BLaER1 treated with 17β-estradiol and CSF1 and Interleukin-3, amounts not matched to agents 10 nM and 100 nM (cell line): ENCODE data around the gene TEAD3.

Experiments
- H3K27ac ChIP-seq, 11 experiments: shearing (Covaris generic); formaldehyde crosslinking; 2 replicates each; pipeline ENCODE4 v1.8.1; 2022
- H3K27me3 ChIP-seq, 11 experiments: shearing (Covaris generic); formaldehyde crosslinking; 2 replicates each; pipeline ENCODE4 v1.8.1; 2022
- H3K36me3 ChIP-seq, 11 experiments: shearing (Covaris generic); formaldehyde crosslinking; 2 replicates each; pipeline ENCODE4 v1.8.1; 2022
- H3K4me1 ChIP-seq, 10 experiments: shearing (Covaris generic); formaldehyde crosslinking; 2 replicates each; pipeline ENCODE4 v1.8.1; 2022
- H3K4me2 ChIP-seq, 11 experiments: shearing (Covaris generic); formaldehyde crosslinking; 2 replicates each; pipeline ENCODE4 v1.8.1; 2022
- H3K4me3 ChIP-seq, 10 experiments: shearing (Covaris generic); formaldehyde crosslinking; 2 replicates each; pipeline ENCODE4 v1.8.1; 2022
- H3K9ac ChIP-seq, 11 experiments: shearing (Covaris generic); formaldehyde crosslinking; 2 replicates each; pipeline ENCODE4 v1.8.1; 2022
- H3K9me3 ChIP-seq, 11 experiments: shearing (Covaris generic); formaldehyde crosslinking; replicated peaks in 1 of 11; 2 replicates each; pipeline ENCODE4 v1.8.1; 2022
- H4K20me1 ChIP-seq, 11 experiments: shearing (Covaris generic); formaldehyde crosslinking; 2 replicates each; pipeline ENCODE4 v1.8.1; 2022
- Cebpa-rat ChIP-seq, 11 experiments: shearing (Covaris generic); IDR thresholded peaks; 2 replicates each; pipeline ENCODE4 v1.8.1; 2022

TEAD3 gene

DNA sequence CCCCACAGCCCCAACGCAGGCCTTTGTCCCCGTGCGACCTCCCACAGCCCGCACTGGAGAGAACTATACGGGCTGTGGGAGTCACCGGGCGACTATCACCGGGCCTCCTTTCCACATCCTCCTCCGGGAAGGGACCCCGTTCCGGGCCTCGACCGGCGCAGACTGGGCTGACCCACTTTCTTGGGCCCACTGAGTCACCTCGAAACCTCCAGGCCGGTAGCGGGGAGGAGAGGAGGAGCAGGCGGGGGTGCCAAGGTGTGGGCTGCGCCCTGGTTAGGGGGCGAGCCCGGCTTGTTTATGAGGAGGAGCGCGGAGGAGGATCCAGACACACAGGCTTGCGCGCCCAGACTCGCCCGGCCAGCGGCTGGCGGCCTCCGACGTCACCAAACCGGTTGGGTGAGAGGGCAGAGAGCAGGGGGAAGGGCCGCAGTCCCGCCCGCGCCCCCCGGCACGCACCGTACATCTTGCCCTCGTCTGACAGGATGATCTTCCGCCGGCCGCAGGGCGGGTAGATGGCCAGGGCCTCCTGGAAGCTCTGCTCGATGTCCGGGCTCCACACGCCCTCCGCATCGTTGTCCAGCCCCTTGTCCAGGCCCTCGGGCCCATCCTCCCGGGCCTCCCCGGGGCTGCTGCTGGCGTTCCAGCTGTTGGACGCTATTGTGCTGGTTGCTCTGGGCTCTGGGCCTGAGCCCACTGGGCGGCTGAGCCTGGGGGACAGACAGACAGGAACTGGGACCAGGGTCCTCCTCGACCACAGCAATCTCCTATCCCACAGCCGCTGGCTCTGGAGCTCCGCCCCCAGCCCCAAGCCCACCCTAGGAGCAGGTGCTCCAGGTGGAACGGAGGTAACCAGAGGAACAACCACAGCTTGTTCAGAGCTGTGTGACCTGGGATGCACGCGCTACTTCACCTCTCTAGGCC, 10.6 kb downstream of the TEAD3 start:
- Histone ChIP-seq H3K4me2 (no peak overlapping the region), H3K4me1 (peaks cover 22 to 61% (median 32%) of the 10 kb centered on the region in 10 experiments), H3K27me3 (peaks cover 0 to 11% (median 0%) of the 10 kb centered on the region in 11 experiments; a peak in 7 of 22 replicates), H4K20me1 (peaks cover 0 to 42% (median under 1%) of the 10 kb centered on the region in 11 experiments; a peak in 12 of 22 replicates), H3K4me3 (no peak overlapping the region), H3K9ac (no peak overlapping the region), H3K27ac (no peak overlapping the region), H3K36me3 (no peaks in the 10 kb centered on the region), H3K9me3 (no peaks in the 10 kb centered on the region)
- TF ChIP-seq Cebpa-rat (IDR thresholded peaks at IDR 0.05), result no peak

DNA sequence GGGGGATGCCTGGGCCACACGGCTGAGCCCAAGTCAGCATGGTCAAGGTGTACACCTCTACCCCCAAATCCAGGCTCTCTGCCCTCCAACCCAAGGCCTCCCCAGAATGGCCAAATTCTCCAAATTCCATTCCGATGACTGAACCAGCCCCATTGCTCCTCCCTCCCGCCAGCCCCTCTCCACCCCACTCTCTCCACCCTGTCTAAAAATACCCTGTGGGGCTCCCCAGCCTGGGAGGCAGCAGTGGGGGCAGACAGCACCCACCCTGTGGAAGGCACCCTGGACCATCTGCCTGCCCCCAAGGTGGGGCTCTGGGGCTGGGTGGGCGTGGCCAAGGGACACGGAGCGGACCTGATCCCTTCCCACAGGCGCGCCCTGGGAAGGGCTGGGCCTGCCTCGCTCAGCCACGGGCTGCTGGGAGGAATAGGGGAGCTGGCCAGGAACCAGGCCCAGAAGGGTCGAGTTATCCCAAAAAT, 11.4 kb downstream of the TEAD3 start:
- Histone ChIP-seq H3K4me2 (peak overlapping the region in 4 of 11 experiments; percentile 5 to 46 (median 14); a peak in 5 of 22 replicates), H3K27me3 (peaks cover 0 to 2% (median 0%) of the 10 kb centered on the region in 11 experiments; a peak in 5 of 22 replicates), H3K9ac (no peak overlapping the region), H3K4me3 (no peak overlapping the region), H3K36me3 (no peaks in the 10 kb centered on the region), H3K9me3 (no peaks in the 10 kb centered on the region), H4K20me1 (peaks cover 0 to 34% (median 0%) of the 10 kb centered on the region in 11 experiments; a peak in 5 of 22 replicates), H3K27ac (no peak overlapping the region), H3K4me1 (peaks cover 15 to 53% (median 27%) of the 10 kb centered on the region in 10 experiments)
- TF ChIP-seq Cebpa-rat (IDR thresholded peaks at IDR 0.05), result no peak

DNA sequence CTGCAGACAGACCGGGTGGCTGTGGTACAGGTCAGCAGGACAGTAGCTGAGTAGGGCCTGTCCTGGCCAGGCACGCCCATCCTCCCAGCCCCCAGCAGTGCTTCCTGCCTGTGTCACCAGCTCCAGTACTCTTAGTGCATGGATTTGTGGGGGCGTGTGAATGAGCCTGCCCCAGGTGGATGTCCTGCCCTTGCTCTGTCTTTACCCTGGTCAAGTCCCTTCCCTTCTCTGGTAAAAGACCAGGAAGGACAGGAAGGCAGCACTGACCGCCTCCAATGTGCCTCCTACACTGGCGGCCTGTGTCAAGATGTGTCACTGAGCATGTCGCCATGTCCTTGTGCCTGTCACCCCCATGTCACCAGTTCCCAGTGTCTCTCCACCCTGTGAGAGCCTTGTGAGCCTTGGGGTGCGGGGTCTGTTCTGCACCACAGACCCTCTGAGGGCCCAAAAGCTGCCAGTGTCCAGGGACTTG, 11.9 kb downstream of the TEAD3 start:
- H3K4me2 ChIP-seq, result peak overlapping the region in 4 of 11 experiments; percentile 5 to 46 (median 14); a peak in 6 of 22 replicates

DNA sequence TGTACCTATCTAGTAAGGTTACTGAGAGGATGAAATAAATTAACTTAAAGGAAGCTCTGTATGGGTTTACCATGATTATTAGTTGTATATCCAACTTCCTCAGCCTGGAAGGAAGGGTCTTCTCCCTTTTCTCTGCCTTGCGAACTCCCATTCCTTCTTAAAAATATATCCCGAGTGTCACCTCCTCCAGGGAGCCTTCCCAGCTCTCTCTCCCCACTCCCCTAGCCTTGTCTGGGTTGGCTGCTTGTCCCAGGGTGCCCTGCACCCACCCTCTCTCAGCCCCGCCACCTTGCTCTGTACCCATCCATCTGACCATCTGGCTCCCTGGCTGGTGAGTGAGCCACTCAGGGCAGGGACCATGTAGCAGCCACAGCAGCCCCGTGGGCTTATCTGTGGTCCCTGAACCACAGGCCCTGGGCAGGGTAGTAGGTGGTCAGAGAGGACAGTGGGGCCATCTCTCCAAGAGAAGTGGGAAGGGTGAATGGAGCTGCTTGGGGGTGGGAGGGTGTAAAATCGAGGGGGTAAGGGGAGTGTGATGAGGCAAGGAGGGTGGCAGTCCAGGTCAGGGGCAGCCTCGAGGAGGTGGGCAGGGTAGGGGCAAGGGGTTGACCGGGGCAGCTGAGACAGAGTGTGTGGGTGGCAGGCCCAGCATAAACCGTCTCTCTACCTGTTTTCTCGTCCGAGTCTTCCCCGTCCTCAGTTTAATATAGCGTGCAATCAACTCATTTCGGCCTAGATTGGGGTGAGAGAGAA, 12.8 kb downstream of the TEAD3 start:
- H3K4me1 ChIP-seq, result peaks cover 15 to 46% (median 24%) of the 10 kb centered on the region in 10 experiments
- H3K36me3 ChIP-seq, result no peaks in the 10 kb centered on the region
- no peaks in the 10 kb centered on the region for H3K27me3 ChIP-seq
- H3K27ac ChIP-seq, result no peak overlapping the region
- H4K20me1 ChIP-seq, result peaks cover 0 to 31% (median 0%) of the 10 kb centered on the region in 11 experiments; a peak in 5 of 22 replicates
- peak overlapping the region in 3 of 11 experiments; percentile 12 to 46 (median 19); a peak in 3 of 22 replicates for H3K4me2 ChIP-seq
- H3K4me3 ChIP-seq, result no peak overlapping the region
- H3K9me3 ChIP-seq, result no peaks in the 10 kb centered on the region
- H3K9ac ChIP-seq, result no peak overlapping the region
- TF ChIP-seq Cebpa-rat (IDR thresholded peaks at IDR 0.05), result no peak

More for the DNA sequence above, 11.9 kb downstream of the TEAD3 start:
- H3K4me1 ChIP-seq, result peaks cover 15 to 48% (median 25%) of the 10 kb centered on the region in 10 experiments
- no peak overlapping the region for H3K9ac ChIP-seq
- no peaks in the 10 kb centered on the region for H3K27me3 ChIP-seq
- TF ChIP-seq Cebpa-rat (IDR thresholded peaks at IDR 0.05), result no peak
- H3K4me3 ChIP-seq, result no peak overlapping the region
- no peaks in the 10 kb centered on the region for H3K9me3 ChIP-seq
- H3K27ac ChIP-seq, result no peak overlapping the region
- peaks cover 0 to 31% (median 0%) of the 10 kb centered on the region in 11 experiments; a peak in 4 of 22 replicates for H4K20me1 ChIP-seq
- H3K36me3 ChIP-seq, result no peaks in the 10 kb centered on the region

DNA sequence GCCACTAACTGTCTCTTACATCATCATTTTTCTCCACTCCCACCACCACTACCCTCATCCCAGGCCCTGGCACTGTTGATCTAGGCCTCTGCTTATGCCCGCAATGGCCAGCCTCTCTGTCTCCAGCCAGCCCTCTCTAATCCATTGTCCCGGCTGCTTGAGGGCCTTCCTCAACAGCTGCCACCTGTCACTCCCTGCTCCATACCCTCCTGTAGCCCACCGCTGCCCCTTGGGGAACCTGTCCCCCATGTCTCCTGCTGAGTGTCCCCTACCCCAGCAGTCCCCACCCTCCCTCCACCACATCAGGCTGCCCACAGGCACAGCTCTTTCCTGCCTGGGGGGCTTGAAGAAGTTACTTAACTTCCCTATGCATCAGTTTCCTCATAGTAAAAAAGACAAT, 13.4 kb downstream of the TEAD3 start:
- Histone ChIP-seq H3K36me3 (no peaks in the 10 kb centered on the region), H3K27ac (no peak overlapping the region), H3K9me3 (no peaks in the 10 kb centered on the region), H3K4me1 (peaks cover 11 to 41% (median 20%) of the 10 kb centered on the region in 10 experiments), H3K4me2 (peak overlapping the region in 2 of 11 experiments; percentile 12 to 19; a peak in 1 of 22 replicates), H3K4me3 (no peak overlapping the region), H3K9ac (no peak overlapping the region), H4K20me1 (peaks cover 0 to 28% (median 0%) of the 10 kb centered on the region in 11 experiments; a peak in 4 of 22 replicates), H3K27me3 (no peaks in the 10 kb centered on the region)
- TF ChIP-seq Cebpa-rat (IDR thresholded peaks at IDR 0.05), result no peak

DNA sequence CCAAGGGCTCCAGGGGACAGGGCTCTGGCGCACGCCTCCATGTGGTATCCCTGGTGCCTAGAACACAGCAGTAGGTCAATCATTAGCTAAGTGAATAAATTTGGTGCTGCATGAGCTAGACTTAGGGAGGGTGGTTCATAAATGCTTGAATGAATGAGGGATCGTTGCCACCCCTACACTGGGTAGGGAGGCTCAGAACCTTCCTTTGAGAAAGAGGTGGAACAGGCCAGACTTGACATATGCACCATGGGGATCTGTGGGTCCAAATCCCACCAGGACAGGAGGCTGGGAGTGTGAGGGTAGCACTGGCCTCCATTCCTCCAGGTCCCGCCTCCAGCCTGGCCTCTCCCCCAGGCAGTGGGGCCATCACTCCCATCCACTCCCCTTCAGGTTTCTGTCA, 13.8 kb downstream of the TEAD3 start:
- TF ChIP-seq Cebpa-rat (IDR thresholded peaks at IDR 0.05), result no peak
- H3K4me3 ChIP-seq, result no peak overlapping the region

DNA sequence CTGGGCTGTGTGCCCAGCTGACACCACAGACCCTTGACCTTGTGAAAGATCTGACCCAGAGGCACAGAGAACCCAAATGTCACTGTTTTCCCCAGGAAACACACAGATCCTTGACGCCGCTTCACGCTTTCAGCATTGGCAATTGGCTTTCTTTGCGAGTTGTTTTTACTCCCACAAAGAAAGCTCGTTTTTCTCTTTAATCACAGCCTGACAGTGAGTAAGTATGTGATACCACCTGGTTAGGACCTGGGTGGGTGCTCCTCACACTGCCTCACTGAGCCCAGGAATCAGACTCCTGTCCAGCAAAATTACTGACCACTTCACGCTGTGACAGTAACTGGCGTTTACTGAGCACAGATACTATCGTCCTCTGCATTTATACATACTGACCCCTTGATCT, 15.7 kb downstream of the TEAD3 start:
- Histone ChIP-seq H3K27ac (no peak overlapping the region), H3K27me3 (no peaks in the 10 kb centered on the region), H3K9ac (0 out of 22 replicates have a peak overlapping the region, but pooled peaks of 2 of the 11 experiments have one; percentile 5 to 22), H3K4me1 (peaks cover 0 to 27% (median 8%) of the 10 kb centered on the region in 10 experiments; a peak in 12 of 20 replicates), H4K20me1 (peaks cover 0 to 37% (median 3%) of the 10 kb centered on the region in 11 experiments; a peak in 11 of 22 replicates), H3K36me3 (no peaks in the 10 kb centered on the region), H3K9me3 (no peaks in the 10 kb centered on the region), H3K4me3 (no peak overlapping the region), H3K4me2 (no peak overlapping the region)
- TF ChIP-seq Cebpa-rat (IDR thresholded peaks at IDR 0.05), result no peak

More for the DNA sequence above, 13.8 kb downstream of the TEAD3 start:
- Histone ChIP-seq H3K27me3 (no peaks in the 10 kb centered on the region), H3K36me3 (no peaks in the 10 kb centered on the region), H3K4me2 (no peak overlapping the region), H3K27ac (no peak overlapping the region), H3K9ac (no peak overlapping the region), H3K4me1 (peaks cover 7 to 37% (median 16%) of the 10 kb centered on the region in 10 experiments), H3K9me3 (no peaks in the 10 kb centered on the region), H4K20me1 (peaks cover 0 to 28% (median 0%) of the 10 kb centered on the region in 11 experiments; a peak in 4 of 22 replicates)

DNA sequence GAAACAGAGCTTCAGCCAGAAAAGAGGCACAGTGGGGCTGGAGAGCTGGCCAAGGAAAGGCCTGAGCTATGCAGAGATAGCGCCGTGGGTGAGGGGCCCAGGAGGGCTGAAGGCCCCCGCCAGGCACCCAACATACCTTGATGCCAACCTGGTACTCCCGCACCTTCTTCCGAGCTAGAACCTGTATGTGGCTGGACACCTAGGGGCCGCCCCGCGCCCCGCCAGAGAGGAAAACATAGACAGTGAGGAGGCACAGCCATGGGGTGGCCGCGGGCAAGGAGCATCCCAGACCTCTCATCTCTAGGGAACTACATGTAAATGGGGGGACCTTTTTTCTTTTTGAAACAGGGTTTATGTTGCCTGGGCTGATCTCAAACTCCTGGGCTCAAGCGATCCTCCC, 16.7 kb downstream of the TEAD3 start:
- Histone ChIP-seq H3K4me2 (no peak overlapping the region), H3K27me3 (no peaks in the 10 kb centered on the region), H3K4me3 (no peak overlapping the region), H3K9me3 (no peaks in the 10 kb centered on the region), H3K36me3 (peaks cover 0 to 4% (median 0%) of the 10 kb centered on the region in 11 experiments; a peak in 2 of 22 replicates), H3K9ac (no peak overlapping the region), H4K20me1 (peaks cover 0 to 42% (median 13%) of the 10 kb centered on the region in 11 experiments; a peak in 17 of 22 replicates), H3K27ac (no peak overlapping the region), H3K4me1 (peaks cover 0 to 26% (median 7%) of the 10 kb centered on the region in 10 experiments; a peak in 12 of 20 replicates)
- no peak for TF ChIP-seq Cebpa-rat (IDR thresholded peaks at IDR 0.05)
